Lung (tissue), 12 donors: ENCODE data around the gene NDUFV2. TPM values are rescaled to one million over a fixed set of nuclear protein-coding genes. Genes with fewer than 3 reads are reported as not detected.

Source experiments
- ATAC-seq: fragments of 200-7000 bp; cut with Tn5 transposase; one replicate; pipeline ENCODE4 v1.9.1; 2020; ENCODE audit warnings: moderate number of reproducible peaks; ENCODE audit not compliant: insufficient read depth, low FRiP score
- DNase-seq, 3 donors: peaks; one replicate each; pipeline ENCODE4 v3.0.0-alpha.2; 2013 to 2017
- H3K27ac ChIP-seq, 2 donors: one replicate each; pipeline ENCODE4 v1.5.1; 2013; ENCODE audit warnings: mild to moderate bottlenecking in 2 of 2, moderate library complexity in 2 of 2, control low read depth in 1 of 2, inconsistent platforms in 1 of 2, low read depth in 1 of 2, low read length in 1 of 2
- H3K27me3 ChIP-seq, 3 donors: one replicate each; pipeline ENCODE4 v1.5.1; 2013; ENCODE audit warnings: low read length in 2 of 3; ENCODE audit not compliant: control insufficient read depth in 3 of 3, insufficient read depth in 3 of 3
- H3K36me3 ChIP-seq, 4 donors: one replicate each; pipeline ENCODE4 v1.5.1; 2013; ENCODE audit warnings: low read length in 4 of 4, mild to moderate bottlenecking in 1 of 4, moderate library complexity in 1 of 4; ENCODE audit not compliant: control insufficient read depth in 4 of 4, insufficient read depth in 4 of 4
- H3K4me1 ChIP-seq, 5 donors: one replicate each; pipeline ENCODE4 v1.5.1; 2013; ENCODE audit warnings: low read length in 5 of 5, mild to moderate bottlenecking in 2 of 5, moderate library complexity in 1 of 5; ENCODE audit not compliant: control insufficient read depth in 5 of 5, insufficient read depth in 5 of 5
- H3K4me3 ChIP-seq: one replicate; pipeline ENCODE4 v1.5.1; 2013; ENCODE audit warnings: mild to moderate bottlenecking, control low read depth, moderate library complexity
- H3K9ac ChIP-seq, 2 donors: one replicate each; pipeline ENCODE4 v1.5.1; 2013; ENCODE audit warnings: low read length in 2 of 2, control low read depth in 1 of 2; ENCODE audit not compliant: insufficient read depth in 1 of 2
- H3K9me3 ChIP-seq, 4 donors: one replicate each; pipeline ENCODE4 v1.5.1; 2013; ENCODE audit warnings: low read length in 3 of 4, mild to moderate bottlenecking in 1 of 4, moderate library complexity in 1 of 4; ENCODE audit not compliant: control insufficient read depth in 4 of 4, insufficient read depth in 3 of 4
- WGBS, 2 donors: extraction: QIAGEN DNeasy Blood & Tissue Kit; methylation state at CpG; one replicate each; pipeline ENCODE4 v1.1.7; 2013; 5-methylcytosine and 5-hydroxymethylcytosine counted together
- polyA plus RNA-seq, 2 donors: library from polyadenylated mRNA; stranded (reverse); fragments of 200-250 nt; gene quantifications; one replicate each; pipeline ENCODE4 v1.2.1, GENCODE V29; 2013
- total RNA-seq, 2 donors: library from RNA; depleted of rRNA in 1 of 2; stranded (reverse); fragments of >200 nt in 1 of 2; gene quantifications; one replicate each; pipeline ENCODE4 v1.2.1, GENCODE V29; 2014 to 2021
- TF ChIP-seq, protein P1 (sequence below): IDR thresholded peaks from 2 replicates; pipeline ENCODE4 v1.5.1; 2012; ENCODE audit warnings: mild to moderate bottlenecking; ENCODE audit errors: control extremely low read depth, extremely low read depth
- donor health status: control.
- donor health status: control.
- donor health status: Bipolar disorder and iron deficiency.
- donor health status: healthy.
- donor health status: DM: yes; HTN: yes; CAD: no.

The NDUFV2 gene
- total and polyA plus RNA-seq, 4 donors = 130 to 355 (median 144) TPM

- H3K4me3 ChIP-seq = peak overlapping the region; percentile 43
- H3K27me3 ChIP-seq = no peaks in the 10 kb centered on the region
- WGBS, 2 donors = 59 to 60% methylated on average over 12 of the region's 12 CpGs
- H3K9me3 ChIP-seq = no peaks in the 10 kb centered on the region
- DNase-seq = no peak
- peak overlapping the region; percentile 18 to 78 for H3K9ac ChIP-seq
- H3K36me3 ChIP-seq = peaks cover 5 to 9% (median 6%) of the 10 kb centered on the region in 4 donors
- ATAC-seq = no peak
- H3K27ac ChIP-seq = peak overlapping the region; percentile 94 to 97
- TF ChIP-seq, protein P1, sequence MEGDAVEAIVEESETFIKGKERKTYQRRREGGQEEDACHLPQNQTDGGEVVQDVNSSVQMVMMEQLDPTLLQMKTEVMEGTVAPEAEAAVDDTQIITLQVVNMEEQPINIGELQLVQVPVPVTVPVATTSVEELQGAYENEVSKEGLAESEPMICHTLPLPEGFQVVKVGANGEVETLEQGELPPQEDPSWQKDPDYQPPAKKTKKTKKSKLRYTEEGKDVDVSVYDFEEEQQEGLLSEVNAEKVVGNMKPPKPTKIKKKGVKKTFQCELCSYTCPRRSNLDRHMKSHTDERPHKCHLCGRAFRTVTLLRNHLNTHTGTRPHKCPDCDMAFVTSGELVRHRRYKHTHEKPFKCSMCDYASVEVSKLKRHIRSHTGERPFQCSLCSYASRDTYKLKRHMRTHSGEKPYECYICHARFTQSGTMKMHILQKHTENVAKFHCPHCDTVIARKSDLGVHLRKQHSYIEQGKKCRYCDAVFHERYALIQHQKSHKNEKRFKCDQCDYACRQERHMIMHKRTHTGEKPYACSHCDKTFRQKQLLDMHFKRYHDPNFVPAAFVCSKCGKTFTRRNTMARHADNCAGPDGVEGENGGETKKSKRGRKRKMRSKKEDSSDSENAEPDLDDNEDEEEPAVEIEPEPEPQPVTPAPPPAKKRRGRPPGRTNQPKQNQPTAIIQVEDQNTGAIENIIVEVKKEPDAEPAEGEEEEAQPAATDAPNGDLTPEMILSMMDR = no peak
- peaks cover 0 to 25% (median 4%) of the 10 kb centered on the region in 5 donors for H3K4me1 ChIP-seq
Measured at GRCh38 chr18:9135081-9135911, 32.8 kb downstream of the NDUFV2 start.

DNA sequence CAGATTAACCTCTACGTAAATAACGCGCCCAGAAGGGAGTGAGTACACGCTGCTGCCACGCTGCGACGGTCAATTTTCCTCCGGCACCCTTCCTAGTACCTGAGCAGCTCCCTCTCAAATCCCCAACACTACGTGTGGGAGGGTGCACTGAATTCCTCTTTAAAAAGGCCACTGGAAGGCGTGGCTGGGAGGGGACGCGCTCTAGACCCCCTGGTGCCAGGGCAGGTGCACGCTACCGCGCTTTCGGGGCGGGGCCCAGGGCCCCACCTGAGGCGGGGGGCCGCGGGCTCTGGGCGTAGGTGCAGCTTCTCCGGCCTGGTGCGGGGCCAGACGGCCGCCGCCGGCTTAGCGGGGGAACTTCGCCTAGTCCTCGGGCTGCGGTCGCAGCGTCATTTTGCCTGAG lies 33.4 kb downstream of the NDUFV2 start:
- WGBS, 2 donors = 0% methylated on average over 33 of the region's 33 CpGs
- peaks cover 0 to 25% (median 4%) of the 10 kb centered on the region in 5 donors for H3K4me1 ChIP-seq

GRCh38 chr18:9136315-9137155 lies 34.0 kb downstream of the NDUFV2 start, which contains the start of gene ANKRD12:
Gene ANKRD12 (plus strand): TSS chr18:9136781. CDS start chr18:9182433, 45,652 bp downstream.
- TF ChIP-seq, protein P1 = no peak
- peak within 1 kb of the TSS; percentile 89 for H3K4me3 ChIP-seq
- H3K36me3 ChIP-seq = peaks cover 2 to 9% (median 3%) of the 10 kb centered on the region in 4 donors
- peak within 1 kb of the TSS; percentile 100 for H3K27ac ChIP-seq
- peaks cover 0 to 25% (median 9%) of the 10 kb centered on the region in 5 donors for H3K4me1 ChIP-seq
- no peaks in the 10 kb centered on the region for H3K9me3 ChIP-seq
- ATAC-seq = peak; percentile 95
- peak; percentile 97 to 99 (median 98) for DNase-seq
- H3K27me3 ChIP-seq = no peaks in the 10 kb centered on the region
- WGBS, 2 donors = 0 to 1% methylated on average over 75 to 95 of the region's 95 CpGs
- H3K9ac ChIP-seq = peak within 1 kb of the TSS; percentile 74 to 94

More for the DNA sequence above, 33.4 kb downstream of the NDUFV2 start:
- DNase-seq (peak in 1 of 3 donors; percentile 46), ATAC-seq (peak; percentile 16)
- Histone ChIP-seq H3K27ac (peak overlapping the region; percentile 94 to 97), H3K36me3 (peaks cover 2 to 9% (median 4%) of the 10 kb centered on the region in 4 donors), H3K9ac (peak overlapping the region; percentile 30 to 78), H3K9me3 (no peaks in the 10 kb centered on the region), H3K27me3 (no peaks in the 10 kb centered on the region), H3K4me3 (peak overlapping the region; percentile 43)
- TF ChIP-seq, protein P1 = no peak
